ENCODE data around the gene MICAL1.

Gene MICAL1

GRCh38 chr6:109428889-109429477 lies 26.6 kb downstream of the MICAL1 start:
- no peak for DNase-seq

- no peak for DNase-seq
Measured at GRCh38 chr6:109424946-109425345, 30.6 kb downstream of the MICAL1 start.

GRCh38 chr6:109421184-109421583 lies 34.4 kb downstream of the MICAL1 start:
- no peak for DNase-seq

- DNase-seq, result no peak
Measured at GRCh38 chr6:109420751-109421150, 34.8 kb downstream of the MICAL1 start.

GRCh38 chr6:109417646-109418045 lies 37.9 kb downstream of the MICAL1 start:
- no peak for DNase-seq

- DNase-seq, result no peak
Measured at GRCh38 chr6:109411034-109411433, 44.5 kb downstream of the MICAL1 start.

- DNase-seq, result no peak
Measured at GRCh38 chr6:109406196-109406595, 49.4 kb downstream of the MICAL1 start.

- DNase-seq, result no peak
Measured at GRCh38 chr6:109397020-109397419, 58.6 kb downstream of the MICAL1 start.

GRCh38 chr6:109396046-109396718 lies 59.4 kb downstream of the MICAL1 start:
- no peak for DNase-seq
